Activated T-cell treated with anti-CD3 and anti-CD28 coated beads for 24 hours (primary cell): ENCODE data around the gene VEPH1.

ENCODE experiments used
- DNase-seq: peaks from one replicate; pipeline ENCODE4 v3.0.0-alpha.2; 2020; ENCODE audit warnings: low read depth

Gene VEPH1

GRCh38 chr3:157301755-157302154 lies 201.5 kb downstream of the VEPH1 start:
- no peak for DNase-seq

GRCh38 chr3:157300981-157301663 lies 202.1 kb downstream of the VEPH1 start:
- DNase-seq, result no peak

GRCh38 chr3:157300094-157300493 lies 203.1 kb downstream of the VEPH1 start:
- no peak for DNase-seq

- DNase-seq, result no peak
These were observed 205.8 kb downstream of the VEPH1 start for GRCh38 chr3:157297328-157297915.

- DNase-seq, result no peak
These were observed 208.3 kb downstream of the VEPH1 start for GRCh38 chr3:157294953-157295352.

GRCh38 chr3:157294491-157294890 lies 208.7 kb downstream of the VEPH1 start:
- DNase-seq, result no peak

- DNase-seq, result no peak
These were observed 212.4 kb downstream of the VEPH1 start for GRCh38 chr3:157290766-157291165.

- no peak for DNase-seq
These were observed 217.2 kb downstream of the VEPH1 start for GRCh38 chr3:157285966-157286365.

GRCh38 chr3:157285141-157285540 lies 218.1 kb downstream of the VEPH1 start:
- no peak for DNase-seq

- DNase-seq, result no peak
These were observed 218.5 kb downstream of the VEPH1 start for GRCh38 chr3:157284688-157285087.

- DNase-seq, result no peak
These were observed 220.7 kb downstream of the VEPH1 start for GRCh38 chr3:157282261-157283191.

- DNase-seq, result no peak
These were observed 222.4 kb downstream of the VEPH1 start for GRCh38 chr3:157280786-157281185.

GRCh38 chr3:157280354-157280753 lies 222.9 kb downstream of the VEPH1 start:
- no peak for DNase-seq

GRCh38 chr3:157279237-157279636 lies 224.0 kb downstream of the VEPH1 start:
- DNase-seq, result no peak

- DNase-seq, result no peak
These were observed 226.4 kb downstream of the VEPH1 start for GRCh38 chr3:157276801-157277200.

GRCh38 chr3:157275832-157276231 lies 227.4 kb downstream of the VEPH1 start:
- DNase-seq, result no peak

- no peak for DNase-seq
These were observed 228.5 kb downstream of the VEPH1 start for GRCh38 chr3:157274644-157275137.

- DNase-seq, result no peak
These were observed 231.8 kb downstream of the VEPH1 start for GRCh38 chr3:157271283-157271882.

GRCh38 chr3:157268026-157268425 lies 235.2 kb downstream of the VEPH1 start:
- DNase-seq, result no peak

- no peak for DNase-seq
These were observed 237.3 kb downstream of the VEPH1 start for GRCh38 chr3:157265931-157266330.

- DNase-seq, result no peak
These were observed 240.2 kb downstream of the VEPH1 start for GRCh38 chr3:157263027-157263426.

- DNase-seq, result no peak
These were observed 242.2 kb downstream of the VEPH1 start for GRCh38 chr3:157261000-157261399.
